ENCODE results near the gene KCNQ1.
"Not testable (repeated sequence)": the region's sequence is repeated elsewhere in the genome, so short reads cannot be mapped to it uniquely, and the experiment has no call there.

Gene KCNQ1

GRCh38 chr11:2474059-2474901 is 29.5 kb downstream of the KCNQ1 start:
- no peak for DNase-seq

DNA sequence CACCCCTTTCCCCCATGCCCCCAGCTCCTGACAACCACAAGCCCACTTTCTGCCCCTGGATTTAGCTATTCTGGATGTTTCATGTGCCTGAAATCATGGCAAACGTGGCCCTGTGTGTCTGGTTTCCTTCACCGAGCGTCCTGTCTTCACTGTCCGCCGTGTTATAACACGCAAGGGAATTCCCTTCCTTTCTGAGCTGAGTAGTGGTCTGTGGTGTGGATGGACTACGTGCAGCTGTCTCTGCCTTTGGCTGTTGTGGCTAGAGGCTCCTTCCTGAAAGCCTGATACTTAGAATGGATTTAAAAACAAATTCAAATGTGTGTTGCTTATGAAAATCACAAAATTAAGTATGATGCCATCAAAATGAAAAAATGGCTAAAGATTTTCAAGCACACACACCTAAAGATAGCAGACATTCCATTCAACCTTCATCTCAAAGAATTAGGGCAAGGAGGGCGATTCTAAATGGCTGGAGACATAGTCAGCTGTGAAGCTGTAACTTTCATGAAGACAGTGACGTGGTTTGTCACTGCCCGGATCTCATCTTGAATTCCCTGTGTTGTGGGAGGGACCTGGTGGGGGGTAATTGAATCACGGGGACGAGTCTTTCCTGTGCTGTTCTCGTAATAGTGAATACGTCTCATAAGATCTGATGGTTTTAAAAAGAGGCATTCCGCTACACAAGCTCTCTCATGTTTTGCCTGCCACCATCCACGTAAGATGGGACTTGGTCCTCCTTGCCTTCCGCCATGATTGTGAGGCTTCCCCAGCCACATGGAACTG is 30.5 kb downstream of the KCNQ1 start:
- DNase-seq: no peak

DNA sequence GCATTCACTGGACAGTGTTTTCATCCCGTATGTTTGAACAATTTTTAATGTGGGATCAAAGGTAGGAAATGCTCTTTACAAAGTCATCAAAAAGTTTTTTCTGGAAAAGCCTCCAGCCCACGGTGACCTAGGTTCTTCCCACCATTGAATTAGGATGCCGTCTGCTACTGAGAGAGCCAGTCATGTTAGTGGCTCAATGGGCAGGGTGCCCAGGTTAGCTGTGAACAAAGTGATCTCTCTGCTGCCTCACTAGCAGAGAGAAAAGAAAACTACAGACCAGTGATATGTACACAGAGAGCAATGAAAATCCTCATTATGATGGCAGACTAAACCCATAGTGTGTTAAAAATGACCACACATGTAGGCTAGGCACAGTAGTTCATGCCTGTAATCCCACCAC is 32.4 kb downstream of the KCNQ1 start:
- DNase-seq: no peak

GRCh38 chr11:2477936-2478335 is 33.1 kb downstream of the KCNQ1 start:
- no peak for DNase-seq

DNA sequence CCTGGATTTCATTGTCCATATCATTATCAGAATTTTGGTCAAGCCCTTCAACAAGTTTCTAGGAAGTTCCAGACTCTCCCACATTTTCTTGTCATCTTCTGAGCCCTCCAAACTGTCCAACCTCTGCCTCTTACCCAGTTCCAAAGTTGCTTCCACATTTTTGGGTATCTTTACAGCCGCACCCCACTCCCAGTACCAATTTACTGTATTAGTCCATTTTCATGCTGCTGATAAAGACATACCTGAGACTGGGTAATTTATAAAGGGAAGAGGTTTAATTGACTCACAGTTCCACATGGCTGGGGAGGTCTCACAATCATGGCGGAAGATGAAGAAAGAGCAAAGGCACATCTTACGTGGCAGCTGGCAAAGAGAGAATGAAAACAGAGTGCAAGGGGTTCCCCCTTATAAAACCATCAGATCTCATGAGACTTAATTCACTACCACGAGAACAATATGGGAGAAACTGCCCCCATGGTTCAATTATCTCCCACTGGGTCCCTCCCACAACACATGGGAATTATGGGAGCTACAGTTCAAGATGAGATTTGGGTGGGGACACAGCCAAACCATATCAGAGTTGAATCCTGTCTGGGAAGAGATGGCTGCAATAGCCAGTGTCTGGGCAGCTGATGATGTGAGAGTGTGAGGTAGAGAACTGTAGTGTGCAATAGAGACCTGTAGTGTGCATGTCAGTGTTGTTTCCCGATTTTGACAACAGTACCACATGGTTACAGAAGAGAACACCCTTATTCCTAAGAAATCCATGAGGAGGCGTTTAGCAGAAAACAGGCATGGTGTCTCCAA is 35.5 kb downstream of the KCNQ1 start:
- not testable (repeated sequence) for DNase-seq

- DNase-seq: no peak
Measured at GRCh38 chr11:2480874-2481220, 36.0 kb downstream of the KCNQ1 start.

GRCh38 chr11:2481253-2481652 is 36.4 kb downstream of the KCNQ1 start:
- no peak for DNase-seq

GRCh38 chr11:2482204-2482603 is 37.4 kb downstream of the KCNQ1 start:
- no peak for DNase-seq

DNA sequence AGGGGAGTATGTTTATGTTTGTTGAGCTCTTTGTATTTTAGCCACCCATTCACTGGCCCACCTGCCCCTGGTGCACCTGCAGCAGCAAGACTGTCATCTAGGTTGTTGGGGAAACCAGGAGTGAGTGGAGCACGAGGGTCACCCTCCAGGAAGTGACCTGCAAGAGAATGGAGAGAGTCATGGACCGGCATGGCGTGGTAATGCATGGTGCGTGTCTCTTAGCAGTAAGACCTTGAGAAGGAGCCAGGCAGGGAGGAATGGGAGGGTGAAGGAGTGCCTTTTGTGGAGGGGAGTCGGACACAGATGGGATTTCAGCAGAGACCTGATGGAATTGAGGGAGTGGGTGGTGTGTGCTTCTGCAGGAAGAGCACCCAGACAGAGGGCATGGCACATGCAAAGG is 37.9 kb downstream of the KCNQ1 start:
- DNase-seq: no peak

- no peak for DNase-seq
Measured at GRCh38 chr11:2483426-2483825, 38.6 kb downstream of the KCNQ1 start.

- DNase-seq: no peak
Measured at GRCh38 chr11:2484576-2485125, 39.8 kb downstream of the KCNQ1 start.

- no peak for DNase-seq
Measured at GRCh38 chr11:2488004-2488403, 43.2 kb downstream of the KCNQ1 start.

DNA sequence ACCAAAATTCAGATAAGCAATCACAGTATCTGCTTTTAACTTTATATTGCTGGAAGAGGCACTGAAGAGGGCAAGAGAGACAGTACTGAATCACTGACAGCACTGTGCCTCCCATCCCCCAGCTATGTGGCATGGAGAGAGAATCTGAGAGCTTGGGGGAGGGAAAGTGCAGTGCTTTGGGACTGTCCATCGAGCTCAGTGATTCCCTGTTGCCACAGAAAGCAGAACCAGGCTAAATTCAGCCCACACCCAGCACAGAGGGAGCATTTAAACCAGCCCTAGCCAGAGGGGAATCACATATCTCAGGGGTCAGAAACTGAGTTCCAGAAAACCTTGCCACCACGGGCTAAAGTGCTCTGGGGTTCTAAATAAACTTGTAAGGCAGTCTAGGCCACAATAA is 44.3 kb downstream of the KCNQ1 start:
- DNase-seq: no peak

DNA sequence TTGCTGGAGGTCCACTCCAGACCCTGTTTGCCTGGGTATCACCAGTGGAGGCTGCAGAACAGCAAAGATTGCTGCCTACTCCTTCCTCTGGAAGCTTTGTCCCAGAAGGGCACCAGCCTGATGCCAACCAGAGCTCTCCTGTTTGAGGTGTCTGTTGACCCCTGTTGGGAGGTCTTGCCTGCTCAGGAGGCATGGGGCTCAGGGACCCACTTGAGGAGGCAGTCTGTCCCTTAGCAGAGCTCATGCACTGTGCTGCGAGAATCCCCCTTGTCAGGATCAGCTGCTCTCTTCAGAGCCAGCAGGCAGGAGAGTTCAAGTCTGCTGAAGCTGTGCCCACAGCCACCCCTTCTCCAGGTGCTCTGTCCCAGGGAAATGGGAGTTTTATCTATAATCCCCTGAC is 53.1 kb downstream of the KCNQ1 start:
- DNase-seq: not testable (repeated sequence)

DNA sequence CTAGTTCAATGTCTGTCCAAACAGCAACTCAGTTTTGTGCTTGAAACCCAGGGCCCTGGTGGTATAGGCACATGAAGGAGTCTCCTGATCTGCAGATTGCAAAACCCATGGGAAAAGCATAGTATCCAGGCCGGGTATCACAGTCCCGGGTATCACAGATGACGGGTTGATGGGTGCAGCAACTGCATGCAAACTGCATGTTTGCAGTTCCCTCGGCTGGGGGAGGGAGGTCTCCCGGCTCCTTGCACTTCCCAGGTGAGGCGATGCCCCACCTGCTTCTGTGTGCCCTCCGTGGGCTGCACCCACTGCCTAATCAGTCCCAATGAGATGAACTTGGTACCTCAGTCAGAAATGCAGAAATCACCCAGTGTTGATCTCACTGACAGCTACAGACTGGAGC is 53.9 kb downstream of the KCNQ1 start:
- DNase-seq: no peak

GRCh38 chr11:2507212-2507901 is 62.5 kb downstream of the KCNQ1 start:
- DNase-seq: no peak

- DNase-seq: no peak
Measured at GRCh38 chr11:2507945-2508749, 63.3 kb downstream of the KCNQ1 start.

GRCh38 chr11:2508793-2509192 is 64.0 kb downstream of the KCNQ1 start:
- DNase-seq: no peak

DNA sequence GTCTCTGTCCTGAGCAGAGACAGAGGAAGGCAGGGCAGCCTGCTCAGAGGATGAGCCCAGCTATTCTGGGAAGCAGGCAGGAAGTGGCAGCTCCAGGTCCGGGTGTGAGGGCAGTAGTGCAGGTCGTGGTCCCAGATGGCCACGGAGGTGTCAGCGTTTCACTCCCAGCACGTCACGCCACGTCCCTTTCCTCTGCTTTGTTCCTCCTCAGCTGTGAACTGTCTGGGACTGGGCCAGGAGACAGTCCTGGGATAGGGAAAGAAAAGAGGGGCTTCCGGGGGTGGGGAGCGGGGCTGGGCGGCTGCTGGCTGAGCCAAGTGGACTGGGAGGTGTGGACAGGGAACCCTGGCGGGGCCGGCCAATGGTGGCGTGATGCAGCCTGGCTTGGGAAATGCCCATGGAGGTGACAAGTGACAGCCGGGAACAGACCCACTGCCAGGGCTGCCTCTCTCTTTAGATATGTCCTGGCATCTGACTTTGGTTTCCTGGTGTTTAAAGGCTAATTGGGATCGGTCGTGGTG is 64.7 kb downstream of the KCNQ1 start:
- DNase-seq: peak in 1 of 14 donors; percentile 18

DNA sequence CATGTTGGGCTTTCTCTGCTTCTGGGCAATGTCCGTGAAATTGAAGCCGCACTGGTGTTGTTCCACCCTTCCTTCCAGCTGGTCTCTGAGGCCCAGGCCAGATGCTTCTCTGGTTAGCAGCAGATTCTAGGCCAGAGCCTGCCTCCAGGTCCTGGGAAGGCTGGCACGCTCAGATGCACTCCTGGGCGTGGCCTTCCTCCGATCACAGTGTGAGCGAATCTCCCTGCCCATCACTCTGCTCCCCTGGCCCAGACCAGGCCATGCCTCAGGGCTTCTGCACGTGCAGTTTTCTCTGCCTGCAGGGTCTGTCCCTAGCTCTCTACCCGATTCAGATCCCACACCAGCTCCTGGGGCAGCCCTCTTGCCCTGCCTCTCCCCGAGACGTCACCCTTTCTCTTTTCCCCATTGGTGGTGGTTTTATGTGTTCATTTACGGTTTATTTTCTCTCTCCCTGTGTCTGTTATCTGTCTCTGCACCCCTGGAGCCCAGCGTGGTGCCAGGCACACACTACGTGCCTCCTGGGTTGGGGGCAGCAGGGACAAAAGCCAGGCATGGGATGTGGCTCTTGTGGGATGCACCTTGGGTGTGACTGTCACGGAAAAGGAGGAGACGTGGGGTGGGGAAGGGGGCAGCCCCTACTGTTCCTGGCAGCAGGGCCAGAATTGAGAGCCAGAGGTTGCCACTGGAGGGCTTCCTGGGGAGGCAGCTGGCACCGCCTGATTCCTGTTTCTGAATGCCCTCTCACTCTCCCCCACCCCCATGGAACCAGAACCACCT is 66.0 kb downstream of the KCNQ1 start:
- DNase-seq: no peak

All from C1 segment of cervical spinal cord (tissue), 14 donors.